Activated B cell treated with CpG ODN at 0.5 μM for 24 hours (primary cell): ENCODE measurements around the gene MIB1. TPM values are rescaled to one million over a fixed set of nuclear protein-coding genes. Genes with fewer than 3 reads are reported as not detected.

ENCODE experiments used
- ATAC-seq: fragments of 200-7000 bp; cut with Tn5 transposase; one replicate; pipeline ENCODE4 v1.10.0; 2021; ENCODE audit warnings: low read depth, mild to moderate bottlenecking, moderate library complexity
- CTCF ChIA-PET: fragments of 350-600 bp; sonication (Branson Sonifier 250); formaldehyde crosslinking; loops from one replicate; lab custom pipeline; 2021; ENCODE audit warnings: antibody characterized with exemption; lab: Charles Lee
- POLR2A ChIA-PET: fragments of 350-600 bp; sonication (Branson Sonifier 250); formaldehyde crosslinking; loops from one replicate; lab custom pipeline; 2021; ENCODE audit warnings: antibody characterized with exemption; lab: Charles Lee
- DNase-seq: peaks from one replicate; pipeline ENCODE4 v3.0.0; 2022
- H3K27ac Mint-ChIP-seq: one replicate; pipeline ENCODE4 v1.8.0; 2020; ENCODE audit warnings: mixed read lengths
- H3K27me3 Mint-ChIP-seq: one replicate; pipeline ENCODE4 v1.8.0; 2021; ENCODE audit warnings: mixed read lengths
- H3K36me3 Mint-ChIP-seq: one replicate; pipeline ENCODE4 v1.8.0; 2021; ENCODE audit warnings: low read depth, mixed read lengths
- H3K4me1 Mint-ChIP-seq: one replicate; pipeline ENCODE4 v1.8.0; 2021; ENCODE audit warnings: mixed read lengths
- H3K4me3 Mint-ChIP-seq: one replicate; pipeline ENCODE4 v1.8.0; 2020; ENCODE audit warnings: mild to moderate bottlenecking, mixed read lengths
- H3K9me3 Mint-ChIP-seq: one replicate; pipeline ENCODE4 v1.8.0; 2020; ENCODE audit warnings: mixed read lengths
- intact Hi-C: fragments of 100-400 bp; cut with micrococcal nuclease; formaldehyde crosslinking; loops from one replicate; pipeline ENCODE4 v1.15.1; 2024
- total RNA-seq: library from RNA; stranded (reverse); gene quantifications from 2 replicates; pipeline ENCODE4 v1.2.3, GENCODE V29; 2022
- TF ChIP-seq, protein P1 (sequence below): fragments of 200-600 bp; IDR thresholded peaks from one replicate; pipeline ENCODE4 v1.8.0; 2022; ENCODE audit warnings: antibody characterized with exemption, mild to moderate bottlenecking

MIB1 gene
- total RNA-seq, 1 donor from 2014 or later: 22.6 TPM

DNA sequence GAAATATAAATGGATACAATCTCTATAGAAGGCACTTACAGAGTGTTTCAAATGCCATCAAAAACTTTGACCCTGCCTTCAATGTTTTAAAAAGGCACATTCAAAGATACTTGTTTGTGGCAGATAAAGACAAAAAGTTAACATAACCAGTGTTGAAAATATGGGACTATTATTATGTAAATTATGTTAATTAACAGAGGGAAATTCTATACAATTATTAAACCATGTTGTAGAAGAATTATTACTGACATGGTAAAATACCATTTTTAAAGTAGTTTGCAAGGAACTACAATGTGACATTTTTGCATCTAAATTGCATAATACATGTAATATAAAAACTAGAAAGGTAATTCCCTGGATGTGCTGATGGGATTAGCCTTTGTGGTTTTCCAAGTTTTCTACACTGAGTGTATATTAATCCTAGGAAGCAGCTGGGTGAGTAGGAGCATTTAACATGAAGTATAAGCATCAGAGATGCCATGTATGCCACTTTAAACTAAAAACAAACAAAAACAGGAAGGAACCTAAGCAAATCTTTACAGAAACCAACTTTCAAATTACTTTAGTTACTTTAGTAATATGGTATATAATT is 21.7 kb downstream of the MIB1 start:
- ChIA-PET CTCF (no interaction called here), POLR2A (no interaction called here)
- Mint-ChIP-seq H3K27ac (no peak overlapping the region), H3K9me3 (no peaks in the 10 kb centered on the region), H3K4me1 (peaks cover 16% of the 10 kb centered on the region), H3K4me3 (no peak overlapping the region), H3K36me3 (peaks cover 17% of the 10 kb centered on the region), H3K27me3 (no peaks in the 10 kb centered on the region)
- DNase-seq (no peak), ATAC-seq (no peak)
- intact Hi-C loops: no loop called here
- TF ChIP-seq, protein P1, sequence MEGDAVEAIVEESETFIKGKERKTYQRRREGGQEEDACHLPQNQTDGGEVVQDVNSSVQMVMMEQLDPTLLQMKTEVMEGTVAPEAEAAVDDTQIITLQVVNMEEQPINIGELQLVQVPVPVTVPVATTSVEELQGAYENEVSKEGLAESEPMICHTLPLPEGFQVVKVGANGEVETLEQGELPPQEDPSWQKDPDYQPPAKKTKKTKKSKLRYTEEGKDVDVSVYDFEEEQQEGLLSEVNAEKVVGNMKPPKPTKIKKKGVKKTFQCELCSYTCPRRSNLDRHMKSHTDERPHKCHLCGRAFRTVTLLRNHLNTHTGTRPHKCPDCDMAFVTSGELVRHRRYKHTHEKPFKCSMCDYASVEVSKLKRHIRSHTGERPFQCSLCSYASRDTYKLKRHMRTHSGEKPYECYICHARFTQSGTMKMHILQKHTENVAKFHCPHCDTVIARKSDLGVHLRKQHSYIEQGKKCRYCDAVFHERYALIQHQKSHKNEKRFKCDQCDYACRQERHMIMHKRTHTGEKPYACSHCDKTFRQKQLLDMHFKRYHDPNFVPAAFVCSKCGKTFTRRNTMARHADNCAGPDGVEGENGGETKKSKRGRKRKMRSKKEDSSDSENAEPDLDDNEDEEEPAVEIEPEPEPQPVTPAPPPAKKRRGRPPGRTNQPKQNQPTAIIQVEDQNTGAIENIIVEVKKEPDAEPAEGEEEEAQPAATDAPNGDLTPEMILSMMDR: no peak

DNA sequence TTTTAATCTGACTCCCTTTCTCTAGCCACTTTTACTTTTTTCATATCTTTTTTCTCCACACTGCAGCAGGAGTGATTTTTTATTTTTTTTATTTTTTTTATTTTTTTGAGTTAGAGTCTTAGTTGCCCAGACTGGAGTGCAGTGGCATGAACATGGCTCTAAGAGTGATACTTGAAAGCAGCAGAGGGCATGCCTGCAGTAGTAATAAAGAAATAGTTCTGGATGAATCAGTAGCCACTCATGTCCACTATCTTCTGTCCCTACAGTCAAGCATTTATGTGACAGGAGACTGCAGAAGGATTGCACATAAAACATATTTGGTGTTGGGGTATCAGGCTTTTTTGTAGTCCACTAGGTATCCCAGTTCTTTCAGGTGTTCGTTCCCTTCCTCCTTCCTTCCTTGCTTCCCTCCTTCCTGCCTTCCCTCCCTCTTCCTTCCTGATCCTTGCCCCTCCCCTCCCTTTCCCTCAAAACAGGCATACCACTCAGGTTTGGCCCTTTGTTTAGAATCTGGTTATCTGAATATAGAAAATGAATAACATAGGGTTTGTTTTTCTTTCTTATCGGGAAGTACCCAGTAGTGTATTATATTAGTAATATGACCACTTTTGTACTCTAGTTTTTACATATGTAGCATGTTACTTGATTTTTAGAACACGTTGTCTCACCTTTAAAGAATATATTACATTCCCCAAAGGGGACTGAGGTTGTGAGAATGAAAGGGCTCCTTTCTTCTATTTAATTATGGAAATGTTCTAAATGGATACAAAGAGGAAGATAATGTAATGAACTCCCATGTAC is 23.5 kb downstream of the MIB1 start:
- ATAC-seq (no peak), DNase-seq (no peak)
- ChIA-PET POLR2A (no interaction called here), CTCF (no interaction called here)
- Mint-ChIP-seq H3K27me3 (no peaks in the 10 kb centered on the region), H3K4me3 (no peak overlapping the region), H3K27ac (no peak overlapping the region), H3K4me1 (peaks cover 16% of the 10 kb centered on the region), H3K9me3 (no peaks in the 10 kb centered on the region), H3K36me3 (peaks cover 30% of the 10 kb centered on the region)
- intact Hi-C loops: no loop called here
- TF ChIP-seq, protein P1: no peak

DNA sequence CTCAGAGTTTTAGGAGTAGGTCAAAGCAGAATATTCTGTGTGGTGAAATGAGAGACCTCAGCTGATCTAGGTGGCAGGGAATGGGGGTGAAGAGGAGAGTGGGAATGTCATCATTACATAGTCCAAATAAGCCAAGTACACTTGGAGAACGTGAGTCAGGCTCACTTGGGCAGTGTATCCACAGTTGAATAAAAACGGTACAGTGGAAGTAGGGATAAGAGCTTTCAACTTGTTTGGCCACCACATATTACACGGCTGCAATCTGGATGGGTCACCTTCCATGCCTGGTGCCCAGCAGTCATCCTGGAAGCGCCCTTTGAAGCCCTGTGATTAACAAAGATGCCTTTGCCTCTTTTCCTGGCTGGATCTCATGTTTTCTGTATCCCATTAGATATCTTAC is 28.6 kb downstream of the MIB1 start:
- ChIA-PET POLR2A (no interaction called here), CTCF (no interaction called here)
- Mint-ChIP-seq H3K4me3 (no peak overlapping the region), H3K27me3 (no peaks in the 10 kb centered on the region), H3K9me3 (no peaks in the 10 kb centered on the region), H3K27ac (no peak overlapping the region), H3K36me3 (peaks cover 51% of the 10 kb centered on the region), H3K4me1 (no peaks in the 10 kb centered on the region)
- TF ChIP-seq, protein P1: no peak
- no peak for ATAC-seq
- no peak for DNase-seq
- intact Hi-C loops: loop anchor here (5.0 kb wide), 1 partner anchor 767 kb away; no protein-coding TSS in a partner anchor

DNA sequence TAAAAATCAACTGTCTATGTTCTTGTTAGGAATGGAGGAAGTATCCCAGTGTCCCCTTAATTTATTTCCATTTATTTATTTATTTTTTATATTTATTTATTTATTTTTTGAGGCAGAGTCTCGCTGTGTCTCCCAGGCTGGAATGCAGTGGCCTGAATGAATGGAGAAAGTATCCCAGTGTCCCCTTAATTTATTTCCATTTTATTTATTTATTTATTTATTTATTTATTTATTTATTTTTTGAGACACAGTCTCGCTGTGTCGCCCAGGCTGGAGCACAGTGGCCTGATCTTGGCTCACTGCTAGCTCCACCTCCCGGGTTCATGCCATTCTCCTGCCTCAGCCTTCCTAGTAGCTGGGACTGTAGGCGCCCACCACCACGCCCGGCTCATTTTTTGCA is 34.1 kb downstream of the MIB1 start:
- no peaks in the 10 kb centered on the region for H3K27me3 Mint-ChIP-seq
- ChIA-PET CTCF (no interaction called here), POLR2A (no interaction called here)
- no peak overlapping the region for H3K27ac Mint-ChIP-seq
- TF ChIP-seq, protein P1: no peak
- DNase-seq (no peak), ATAC-seq (no peak)
- H3K36me3 Mint-ChIP-seq: peaks cover 34% of the 10 kb centered on the region
- no peaks in the 10 kb centered on the region for H3K9me3 Mint-ChIP-seq
- H3K4me1 Mint-ChIP-seq: no peaks in the 10 kb centered on the region
- H3K4me3 Mint-ChIP-seq: no peak overlapping the region
- intact Hi-C loops: loop anchor here (10.0 kb wide), 1 partner anchor 60 kb away; no protein-coding TSS in a partner anchor

DNA sequence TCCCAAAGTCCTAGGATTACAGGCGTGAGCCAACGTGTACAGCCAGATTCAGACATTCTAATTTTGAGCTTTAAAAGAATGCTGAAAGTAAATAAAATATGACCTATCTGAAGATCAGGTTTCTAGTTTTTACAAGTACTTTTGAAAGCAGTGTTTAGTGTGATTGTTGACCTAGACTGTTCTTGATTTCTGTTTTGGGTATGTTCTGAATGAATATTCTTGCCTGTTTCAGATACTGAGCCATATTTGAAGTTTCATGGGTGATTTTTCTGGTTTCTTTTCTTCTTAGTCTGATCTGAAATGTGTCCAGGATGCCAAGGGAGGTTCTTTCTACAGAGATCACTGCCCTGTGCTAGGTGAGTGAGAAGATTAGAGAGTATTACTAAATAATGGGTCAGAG is 37.2 kb downstream of the MIB1 start:
- intact Hi-C loops: loop anchor here (10.0 kb wide), 1 partner anchor 57 kb away; no protein-coding TSS in a partner anchor
- ChIA-PET POLR2A (no interaction called here), CTCF (no interaction called here)
- Mint-ChIP-seq H3K36me3 (peaks cover 44% of the 10 kb centered on the region), H3K4me1 (no peaks in the 10 kb centered on the region), H3K9me3 (no peaks in the 10 kb centered on the region), H3K4me3 (no peak overlapping the region), H3K27me3 (no peaks in the 10 kb centered on the region), H3K27ac (no peak overlapping the region)
- DNase-seq: no peak
- TF ChIP-seq, protein P1: no peak
- no peak for ATAC-seq
